GM21786 (cell line): ENCODE measurements around the gene OR10A7.
A peak's percentile ranks its signal among the peaks of the same experiment; 100 is the strongest.
"Not testable (repeated sequence)": the region's sequence is repeated elsewhere in the genome, so short reads cannot be mapped to it uniquely, and the experiment has no call there.

ENCODE experiments used
- ATAC-seq: cut with Tn5 transposase; IDR thresholded peaks from one replicate; pipeline ENCODE4 v1.9.1; 2021; ENCODE audit not compliant: unreplicated experiment

Gene OR10A7, protein sequence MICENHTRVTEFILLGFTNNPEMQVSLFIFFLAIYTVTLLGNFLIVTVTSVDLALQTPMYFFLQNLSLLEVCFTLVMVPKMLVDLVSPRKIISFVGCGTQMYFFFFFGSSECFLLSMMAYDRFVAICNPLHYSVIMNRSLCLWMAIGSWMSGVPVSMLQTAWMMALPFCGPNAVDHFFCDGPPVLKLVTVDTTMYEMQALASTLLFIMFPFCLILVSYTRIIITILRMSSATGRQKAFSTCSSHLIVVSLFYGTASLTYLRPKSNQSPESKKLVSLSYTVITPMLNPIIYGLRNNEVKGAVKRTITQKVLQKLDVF

DNA sequence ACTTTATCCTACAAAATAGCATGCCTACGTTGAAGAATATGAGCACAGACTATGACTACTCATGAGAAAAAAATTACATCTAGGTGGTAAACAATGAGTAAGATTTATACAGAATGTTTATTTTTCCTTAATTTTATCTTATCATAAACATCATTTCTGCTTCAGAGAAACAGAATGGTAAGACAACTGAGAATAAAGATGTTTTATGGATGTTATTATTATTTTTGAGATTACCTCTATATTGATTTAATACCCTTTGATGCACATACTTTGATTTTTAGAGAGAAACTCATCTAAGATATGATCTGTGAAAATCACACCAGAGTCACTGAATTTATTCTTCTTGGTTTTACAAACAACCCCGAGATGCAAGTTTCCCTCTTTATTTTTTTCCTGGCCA, at the start of gene OR10A7:
Gene OR10A7, plus strand, starts transcription at position 301 of the 400 bp plus-strand sequence. Its CDS starts 0 bp downstream, at position 301.
- ATAC-seq: no peak

DNA sequence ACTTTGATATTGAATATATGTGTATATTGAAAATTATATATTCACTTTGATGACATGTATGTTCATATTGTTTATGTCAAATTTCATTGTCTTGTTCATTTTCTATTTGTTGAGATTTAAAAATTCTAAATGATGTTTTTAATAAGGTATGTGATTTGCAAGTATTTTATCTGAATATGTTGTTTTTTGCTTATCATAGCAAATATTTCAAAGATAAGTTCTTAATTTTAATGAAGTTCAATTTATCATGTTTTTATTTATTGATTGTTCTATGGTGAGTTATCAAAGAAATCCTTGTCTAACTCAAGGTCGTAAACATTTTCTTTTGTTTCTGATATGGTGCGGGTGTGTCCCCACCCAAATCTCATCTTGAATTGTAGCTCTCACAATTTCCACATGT, 49.4 kb upstream of the OR10A7 start:
- no peak for ATAC-seq

DNA sequence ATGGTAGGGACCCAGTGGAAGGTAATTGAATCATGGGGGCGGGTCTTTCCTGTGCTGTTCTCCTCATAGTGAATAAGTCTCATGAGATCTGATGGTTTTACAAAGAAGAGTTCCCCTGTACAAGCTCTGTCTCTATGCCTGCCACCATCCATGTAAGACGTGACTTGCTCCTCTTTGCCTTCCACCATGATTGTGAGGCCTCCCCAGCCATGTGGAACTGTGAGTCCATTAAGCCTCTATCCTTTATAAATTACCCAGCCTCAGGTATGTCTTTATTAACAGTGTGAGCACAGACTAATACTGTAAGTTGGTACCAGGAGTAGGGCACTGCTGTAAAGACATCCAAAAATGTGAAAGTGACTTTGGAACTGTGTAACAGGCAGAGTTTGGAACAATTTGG, 49.0 kb upstream of the OR10A7 start:
- not testable (repeated sequence) for ATAC-seq

DNA sequence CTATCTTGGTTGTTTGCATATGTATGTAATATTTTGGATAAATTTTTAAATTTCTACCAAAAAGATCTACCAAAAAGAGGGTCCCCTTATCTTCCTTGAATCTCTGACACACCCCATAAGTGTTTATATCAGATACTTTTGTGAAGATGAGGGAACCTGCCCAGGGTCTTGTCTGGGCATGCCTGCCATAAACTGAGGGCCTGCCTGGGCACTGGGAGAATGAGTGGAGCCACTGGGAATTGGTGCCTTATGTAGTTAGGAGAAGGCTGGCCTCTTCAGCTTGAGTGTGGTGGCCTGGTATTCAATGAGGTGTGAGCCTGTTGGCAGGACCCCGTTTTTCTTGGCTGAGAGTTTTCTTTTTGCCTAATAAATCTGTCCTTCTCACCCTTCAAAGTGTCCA, 48.1 kb upstream of the OR10A7 start:
- no peak for ATAC-seq

DNA sequence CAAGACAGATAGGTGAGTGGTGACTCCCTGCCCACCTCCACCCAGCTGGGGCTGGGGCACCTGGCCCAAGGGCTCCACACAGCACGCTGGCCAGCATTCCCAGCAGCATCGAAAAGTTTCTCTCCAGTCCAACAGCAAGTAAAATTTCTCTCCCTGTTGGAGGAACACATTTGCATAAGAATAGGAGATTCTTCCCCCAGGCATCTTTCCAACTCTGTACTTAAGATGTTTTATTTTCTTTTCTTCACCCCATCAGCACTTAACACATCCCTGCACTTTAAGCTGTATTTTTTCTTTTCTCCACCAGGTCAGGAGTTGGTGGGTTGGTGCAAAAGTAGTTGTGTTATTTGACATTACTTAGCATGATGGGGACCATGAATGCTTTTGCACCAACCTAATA, 47.4 kb upstream of the OR10A7 start:
- no peak for ATAC-seq

DNA sequence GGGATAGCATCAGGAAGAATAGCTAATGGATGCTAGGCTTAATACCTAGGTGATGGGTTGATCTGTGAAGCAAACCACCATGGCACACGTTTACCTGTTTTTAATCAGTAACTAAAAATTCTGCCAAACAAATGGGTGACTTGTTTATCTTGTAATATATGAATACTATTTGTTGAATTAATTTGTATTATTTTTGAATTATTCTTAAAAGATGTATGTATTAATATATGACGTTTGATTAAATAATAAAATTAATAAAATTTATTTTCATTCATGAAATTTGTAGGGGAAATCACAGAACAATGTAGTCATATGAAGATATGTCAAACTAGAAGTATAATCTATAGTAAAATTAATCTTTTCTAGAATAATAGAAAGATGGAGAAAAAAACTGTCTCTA, 32.3 kb upstream of the OR10A7 start:
- no peak for ATAC-seq

DNA sequence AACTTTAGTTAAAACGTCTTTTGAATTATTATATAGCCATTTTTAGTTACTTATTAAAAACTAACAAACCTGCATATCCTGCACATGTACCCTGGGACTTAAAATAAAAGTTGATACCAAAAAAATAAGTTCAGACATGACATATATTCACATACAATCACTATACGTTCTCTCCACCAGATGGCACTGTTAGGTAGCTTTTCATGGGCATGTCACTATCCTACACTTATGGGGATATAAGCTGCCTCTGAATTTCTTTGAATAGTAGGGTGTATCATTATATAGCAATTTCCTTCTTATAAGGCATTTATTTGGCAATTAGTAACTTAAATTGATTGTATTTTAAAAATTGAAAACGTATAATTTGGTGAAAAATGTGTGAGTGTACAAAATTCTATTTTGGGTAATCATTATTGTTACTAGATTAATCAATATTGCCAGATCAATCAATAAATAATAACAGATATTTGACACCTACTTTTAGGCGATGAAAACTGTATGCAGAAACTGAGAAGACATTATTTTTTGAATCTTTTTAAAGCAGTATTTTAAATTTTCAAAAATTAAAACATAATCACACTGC, 31.8 kb upstream of the OR10A7 start:
- peak; percentile 84 for ATAC-seq

DNA sequence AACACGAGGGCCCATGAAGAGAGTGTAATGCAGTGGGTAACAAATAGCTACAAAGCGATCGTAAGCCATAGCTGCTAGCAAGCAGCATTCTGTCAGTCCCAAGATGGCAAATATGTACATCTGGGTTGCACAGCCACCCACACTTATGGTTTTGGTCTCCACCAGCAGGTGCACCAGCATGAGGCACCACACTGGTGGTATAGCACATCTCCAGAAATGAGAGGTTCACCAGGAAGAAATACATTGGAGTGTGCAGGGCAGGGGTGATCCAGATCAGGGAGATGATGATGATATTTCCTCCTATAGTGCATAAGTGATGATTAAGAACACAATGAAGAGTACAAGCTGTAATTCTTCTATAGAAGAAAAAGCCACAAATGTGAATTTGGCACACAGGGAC, 26.4 kb upstream of the OR10A7 start:
- no peak for ATAC-seq

DNA sequence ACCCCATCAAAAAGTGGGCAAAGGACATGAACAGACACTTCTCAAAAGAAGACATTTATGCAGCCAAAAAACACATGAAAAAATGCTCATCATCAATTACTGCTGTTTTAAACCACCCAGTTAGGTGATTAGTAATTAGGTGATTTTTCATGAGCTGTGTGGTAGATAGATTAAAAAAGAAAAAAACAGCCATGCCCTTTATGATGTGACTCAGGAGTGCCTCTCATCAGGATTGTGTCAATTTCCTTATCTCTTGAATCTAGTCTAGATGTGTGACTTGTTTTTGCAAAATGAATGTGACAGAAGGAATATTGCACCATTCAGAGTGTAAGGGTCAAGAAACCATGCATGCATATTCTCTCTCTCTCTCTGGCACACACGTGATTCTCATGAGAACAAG, 5.7 kb downstream of the OR10A7 start:
- ATAC-seq: no peak

DNA sequence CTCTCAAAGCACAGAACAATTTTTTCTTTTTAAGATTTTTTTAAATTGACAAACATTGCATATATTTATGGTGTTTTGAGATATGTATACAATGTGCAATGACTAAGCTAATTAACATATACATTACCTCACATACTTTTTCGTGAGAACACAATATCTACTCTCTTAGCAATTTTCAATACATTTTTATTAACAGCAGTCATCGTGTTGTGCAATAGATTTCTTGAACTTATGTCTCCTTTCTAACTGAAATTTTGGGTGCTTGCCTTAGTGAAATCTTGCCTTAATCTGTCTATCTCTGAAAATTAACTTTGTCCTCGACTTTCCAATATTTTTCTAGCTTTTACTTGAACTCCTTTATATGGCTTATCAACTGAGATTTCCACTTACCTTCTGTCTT, 6.8 kb downstream of the OR10A7 start:
- ATAC-seq: no peak

DNA sequence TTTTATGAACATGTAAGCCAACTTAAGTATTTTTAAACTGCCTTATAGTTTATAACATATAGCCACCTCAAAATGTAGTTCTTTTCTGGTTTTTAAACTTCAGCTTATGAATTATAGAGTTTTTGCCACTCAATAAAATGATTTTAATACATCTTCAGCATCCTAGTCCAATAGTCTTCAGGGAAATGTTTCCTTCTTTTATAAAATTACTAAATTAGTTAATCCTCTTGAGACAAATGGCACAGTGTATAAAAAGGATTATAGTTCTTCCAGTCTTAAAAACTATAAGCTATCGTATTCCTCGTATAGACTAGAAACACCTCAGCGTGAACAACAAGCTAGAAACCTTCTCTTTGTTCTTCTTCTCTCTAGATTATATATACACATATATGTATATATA, 23.5 kb downstream of the OR10A7 start, which contains the start of gene OR6C74:
Gene OR6C74, plus strand, starts transcription at position 301 of the 400 bp plus-strand sequence. CDS start 2,679 bp downstream, outside the sequence.
- ATAC-seq: no peak

DNA sequence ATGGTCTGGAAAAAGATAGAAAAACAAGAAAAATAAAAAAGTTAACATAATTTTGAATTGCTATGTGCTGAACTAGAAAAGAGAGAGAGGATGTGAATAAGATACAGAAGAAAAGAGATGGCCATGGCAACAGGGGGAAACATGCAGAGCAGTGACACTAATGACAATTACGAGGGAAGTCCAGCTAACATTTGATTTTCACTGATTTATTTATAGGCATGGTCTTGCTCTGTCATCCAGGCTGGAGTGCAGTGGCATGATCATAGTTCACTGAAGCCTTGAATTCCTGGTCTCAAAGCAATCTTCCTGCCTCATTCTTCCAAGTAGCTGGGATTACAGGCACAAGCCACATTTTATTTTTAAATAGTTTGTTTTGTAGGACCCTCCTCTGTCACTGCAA, 25.3 kb downstream of the OR10A7 start:
- ATAC-seq: no peak

DNA sequence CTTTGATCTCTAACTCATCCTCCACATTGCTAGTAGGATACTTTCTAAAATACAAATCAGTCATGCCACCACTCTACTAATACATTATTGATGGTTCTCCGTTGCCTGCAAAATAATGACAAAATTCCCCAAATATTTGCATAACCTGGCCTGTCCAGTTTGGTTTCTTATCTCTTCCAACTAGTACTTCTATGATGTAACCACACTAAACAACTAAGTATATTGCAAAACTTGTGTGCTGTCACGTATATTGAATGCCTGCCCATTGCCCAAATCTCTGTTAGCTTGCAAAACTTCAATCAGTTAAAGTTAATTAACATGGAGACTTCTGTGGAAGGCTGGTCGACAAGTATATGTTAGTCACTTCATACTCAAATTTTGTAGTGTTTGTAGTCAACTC, 30.1 kb downstream of the OR10A7 start:
- no peak for ATAC-seq

DNA sequence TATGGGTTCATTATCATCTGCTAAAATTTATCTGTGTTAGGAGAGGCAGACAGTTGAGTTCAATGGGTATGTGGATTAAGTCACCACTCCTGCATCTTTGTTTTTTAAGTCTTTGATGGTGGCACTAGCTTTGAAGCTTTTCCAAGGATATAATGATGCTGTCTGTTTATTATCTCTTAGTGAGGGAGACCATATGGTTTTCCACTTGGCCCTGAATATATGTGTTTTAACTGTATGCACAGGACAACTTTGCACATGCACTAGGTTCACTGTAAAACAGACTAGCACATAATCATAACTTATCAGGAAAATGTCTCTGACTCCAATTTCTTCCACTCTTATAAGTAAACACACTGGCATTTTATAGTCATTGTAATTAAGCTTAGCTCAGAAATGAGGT, 32.5 kb downstream of the OR10A7 start:
- no peak for ATAC-seq

DNA sequence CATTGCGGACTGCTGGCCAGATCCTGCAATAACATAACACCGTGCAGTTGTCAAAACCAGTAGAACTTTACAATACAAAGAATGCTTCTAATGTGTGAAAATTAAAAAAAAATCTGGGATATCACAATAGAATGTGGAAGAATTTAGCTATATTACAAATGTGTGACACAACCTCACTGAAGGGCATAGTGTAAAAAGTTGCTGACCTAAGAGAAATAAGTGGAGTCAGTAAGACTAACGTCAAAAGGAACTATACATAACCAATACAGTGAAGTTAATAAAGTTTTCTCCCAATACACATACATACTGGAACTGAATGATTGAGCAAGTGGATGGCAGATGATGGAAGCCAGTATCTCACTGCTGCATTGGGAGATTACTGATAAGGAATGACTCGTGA, 36.0 kb downstream of the OR10A7 start:
- no peak for ATAC-seq

DNA sequence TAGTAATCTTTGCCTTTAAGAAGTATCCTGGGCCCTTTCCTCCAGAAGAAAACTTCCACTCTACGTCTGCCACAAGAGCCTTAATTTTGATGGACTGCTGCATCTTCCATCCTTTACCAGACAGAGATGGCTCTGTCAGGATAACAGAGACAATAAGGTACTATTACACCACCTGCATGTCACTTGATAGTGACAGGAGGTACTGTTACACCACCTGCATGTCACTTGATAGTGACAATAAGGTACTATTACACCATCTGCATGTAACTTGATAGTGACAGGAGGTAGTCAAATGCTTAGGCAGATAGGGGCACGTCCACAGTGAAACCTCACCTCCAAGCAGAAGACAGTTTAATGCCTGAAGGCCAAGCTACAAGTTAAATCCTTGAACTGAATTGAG, 37.5 kb downstream of the OR10A7 start:
- ATAC-seq: no peak
